HG02885 (cell line): ENCODE measurements around the gene QDPR.
A peak's percentile ranks its signal among the peaks of the same experiment; 100 is the strongest.
"Not testable (repeated sequence)": the region's sequence is repeated elsewhere in the genome, so short reads cannot be mapped to it uniquely, and the experiment has no call there.

Experiments
- ATAC-seq: cut with Tn5 transposase; IDR thresholded peaks from one replicate; pipeline ENCODE4 v1.9.1; 2021; ENCODE audit warnings: mild to moderate bottlenecking; ENCODE audit not compliant: unreplicated experiment, poor library complexity

The QDPR gene

DNA sequence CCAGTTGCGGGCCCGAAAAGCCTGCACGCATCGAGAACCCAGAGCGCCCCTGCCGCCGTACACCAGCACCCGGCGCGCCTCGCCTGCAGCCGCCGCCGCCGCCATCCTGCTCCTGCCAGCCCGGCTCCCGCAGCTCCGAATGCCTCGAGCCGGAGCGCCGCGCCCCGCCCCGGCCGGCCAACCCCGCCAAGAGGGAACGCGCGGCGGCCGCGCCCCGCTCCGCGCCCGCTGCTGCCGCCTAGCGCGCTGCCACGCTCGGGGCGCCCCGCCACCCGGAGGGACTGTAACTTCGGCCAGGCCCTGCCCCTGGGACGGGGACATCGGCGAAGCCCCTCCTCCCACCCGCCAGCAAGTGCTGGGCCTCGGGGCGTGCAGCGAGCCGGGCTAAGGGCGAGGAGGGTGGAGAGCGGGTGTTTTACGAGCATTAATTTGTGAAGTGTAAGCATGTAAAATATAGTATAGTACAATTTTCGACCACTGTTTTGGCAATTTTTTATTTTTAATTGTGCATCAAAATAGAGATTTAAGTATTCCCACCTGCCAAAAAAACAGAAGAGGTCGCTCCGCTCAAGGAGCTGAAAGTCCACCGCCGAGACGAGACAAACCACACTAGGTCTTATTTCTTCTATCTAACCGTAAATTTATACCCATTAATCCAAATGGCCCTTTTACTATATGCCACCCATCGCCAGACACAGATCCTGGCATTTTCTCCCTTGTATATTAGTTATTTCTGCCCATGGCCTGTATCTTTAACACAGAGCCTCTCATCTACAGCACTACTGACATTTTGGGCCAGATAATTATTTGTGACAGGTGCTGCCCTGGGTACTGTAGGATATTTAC is at the start of gene QDPR:
TSS of gene QDPR (minus strand) at position 141 of the 846 bp plus-strand sequence. CDS start at position 105, 36 bp downstream.
- peak; percentile 95 for ATAC-seq

DNA sequence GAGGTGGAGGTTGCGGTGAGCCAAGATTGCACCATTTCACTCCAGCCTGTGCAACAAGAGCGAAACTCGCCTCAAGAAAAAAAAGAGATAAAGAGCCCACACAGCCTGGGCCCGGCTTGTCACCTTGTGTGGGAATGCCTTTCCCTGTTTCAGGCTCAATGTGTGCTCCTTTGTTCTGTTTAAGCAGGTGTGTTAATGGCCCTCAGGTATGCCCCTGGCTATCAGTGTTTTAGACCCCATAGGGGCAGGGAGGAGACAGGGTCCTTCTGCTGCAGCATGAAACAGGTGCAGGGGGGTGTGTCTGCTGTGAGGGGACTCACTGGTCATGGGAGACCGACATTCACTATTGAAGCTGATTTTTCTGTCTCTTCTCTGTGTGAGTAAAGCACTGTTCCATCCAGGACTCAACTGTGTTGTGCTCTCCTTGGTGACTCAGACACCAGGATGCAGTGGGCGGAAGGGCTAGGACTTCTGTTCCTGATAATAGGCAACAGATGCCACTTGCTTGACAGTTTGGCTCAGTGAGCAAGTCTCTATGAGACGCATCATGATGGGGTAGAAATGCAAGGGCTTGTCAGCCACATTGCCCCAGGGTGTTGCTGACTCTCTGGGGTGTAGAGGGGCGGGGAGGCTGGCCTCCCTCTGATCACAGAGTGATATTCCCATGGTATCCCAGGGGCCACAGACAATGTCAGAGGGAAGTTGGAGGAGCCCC is 49.5 kb upstream of the QDPR start:
- no peak for ATAC-seq

DNA sequence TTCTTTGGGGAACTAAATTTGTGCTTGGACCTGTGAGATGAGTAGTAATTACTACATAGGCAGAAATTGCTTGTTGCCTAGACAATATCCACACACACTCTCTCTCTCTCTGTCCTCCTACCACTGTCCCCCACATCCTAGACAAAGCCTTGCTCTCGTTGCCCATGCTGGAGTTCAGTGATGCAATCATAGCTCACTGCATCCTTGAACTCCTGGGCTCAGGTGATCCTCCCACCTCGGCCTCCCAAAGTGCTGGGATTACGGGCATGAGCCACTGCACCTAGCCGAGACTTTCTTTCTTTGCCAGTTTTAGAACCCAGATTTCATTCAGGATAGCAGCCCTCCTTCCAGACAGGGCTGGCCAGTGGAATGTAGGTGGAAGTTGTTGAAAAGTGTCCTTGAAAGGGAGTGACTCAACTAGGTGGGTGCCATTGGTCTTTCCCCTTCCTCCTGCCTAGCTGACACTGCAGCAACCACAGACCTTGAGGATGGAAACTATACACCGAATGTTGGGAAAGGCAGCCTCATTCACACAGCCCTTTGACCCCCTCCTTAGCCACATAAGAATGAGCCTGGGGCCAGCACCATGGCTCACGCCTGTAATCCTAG is 48.3 kb upstream of the QDPR start:
- ATAC-seq: no peak

DNA sequence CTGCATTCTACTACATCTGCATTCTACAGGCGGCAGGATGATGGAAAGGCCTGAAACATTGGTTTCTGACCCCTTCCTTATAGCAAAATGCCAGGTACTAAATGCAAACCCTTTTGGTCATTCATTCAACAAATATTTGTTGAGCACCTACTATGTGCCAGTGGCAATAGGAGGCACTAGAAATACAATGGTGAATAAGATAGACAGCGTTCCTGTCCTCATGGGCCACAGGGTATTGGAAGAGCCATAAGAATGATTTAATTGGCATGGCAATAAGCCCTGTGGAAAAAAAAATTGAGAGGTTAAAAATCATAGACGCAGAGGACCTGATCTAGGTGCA is 47.8 kb upstream of the QDPR start:
- no peak for ATAC-seq

DNA sequence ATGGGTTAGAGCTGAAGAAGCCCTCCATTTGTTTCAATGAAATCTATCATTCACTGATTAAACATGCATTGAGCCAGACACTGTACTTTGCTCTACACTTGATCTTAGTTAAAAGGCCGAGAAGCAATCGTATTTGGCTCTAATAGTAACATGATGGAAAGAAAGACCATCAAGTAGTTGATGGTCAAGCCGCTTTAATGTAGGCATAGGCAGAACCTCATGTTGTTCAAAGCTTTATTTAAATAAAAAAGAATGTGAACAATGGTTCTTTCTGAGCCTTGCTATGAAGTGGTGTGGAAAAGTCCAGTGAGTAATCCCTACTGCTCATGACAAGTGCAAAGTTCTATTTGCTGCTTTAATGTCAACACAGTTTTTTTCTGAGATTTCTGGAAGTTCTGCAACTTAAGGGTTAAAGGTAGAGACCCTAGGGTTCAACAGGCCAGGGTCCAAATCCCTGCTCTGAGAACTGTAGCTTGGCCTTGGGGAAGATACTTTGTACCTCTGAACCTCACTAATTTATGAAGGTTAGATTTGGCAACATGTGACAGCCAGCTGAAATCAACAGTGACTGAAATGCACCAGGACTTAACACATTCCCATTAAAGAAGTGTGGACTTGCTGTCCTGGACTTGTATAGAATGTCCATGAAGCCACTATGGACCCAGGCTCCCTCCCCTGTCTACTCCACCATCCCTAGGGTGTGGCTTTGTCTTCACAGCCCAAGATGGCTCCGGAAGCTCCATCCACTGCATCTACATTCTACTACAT is 47.2 kb upstream of the QDPR start:
- no peak for ATAC-seq

DNA sequence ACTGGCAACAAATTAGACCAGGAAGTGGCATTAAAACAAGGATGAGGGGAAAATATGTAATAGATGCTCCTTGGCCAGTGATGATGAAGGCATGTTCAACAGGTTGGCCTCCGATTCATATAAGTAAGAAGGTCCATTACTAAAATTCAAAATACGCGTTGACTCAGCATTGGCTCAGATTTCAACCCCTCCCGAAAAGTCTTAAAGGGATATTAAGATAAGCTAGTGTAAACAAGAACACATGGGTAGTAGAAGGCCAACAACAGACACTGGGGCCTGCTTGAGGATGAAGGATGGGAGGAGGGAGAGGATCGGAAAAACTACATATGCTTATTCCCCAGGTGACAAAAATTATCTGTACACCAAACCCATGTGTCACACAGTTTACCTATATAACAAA is 46.0 kb upstream of the QDPR start:
- no peak for ATAC-seq

DNA sequence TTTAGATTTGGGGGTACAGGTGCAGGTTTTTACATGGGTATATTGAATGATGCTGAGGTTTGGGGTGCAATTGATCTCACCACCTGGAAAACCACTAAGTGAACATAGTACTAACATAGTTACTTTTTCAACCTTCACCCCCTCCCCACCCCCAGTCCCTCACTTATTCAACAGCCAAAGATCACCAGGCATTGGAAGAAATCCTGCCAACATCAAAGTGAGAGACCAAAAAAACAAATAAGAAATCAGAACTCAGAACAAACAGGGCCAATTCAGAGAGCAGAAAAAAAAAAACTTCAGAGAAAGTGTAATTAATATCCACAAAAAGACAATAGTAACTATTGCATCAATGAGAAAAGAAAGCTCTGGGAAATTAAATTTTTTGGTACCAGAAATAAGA is 44.6 kb upstream of the QDPR start:
- ATAC-seq: no peak

DNA sequence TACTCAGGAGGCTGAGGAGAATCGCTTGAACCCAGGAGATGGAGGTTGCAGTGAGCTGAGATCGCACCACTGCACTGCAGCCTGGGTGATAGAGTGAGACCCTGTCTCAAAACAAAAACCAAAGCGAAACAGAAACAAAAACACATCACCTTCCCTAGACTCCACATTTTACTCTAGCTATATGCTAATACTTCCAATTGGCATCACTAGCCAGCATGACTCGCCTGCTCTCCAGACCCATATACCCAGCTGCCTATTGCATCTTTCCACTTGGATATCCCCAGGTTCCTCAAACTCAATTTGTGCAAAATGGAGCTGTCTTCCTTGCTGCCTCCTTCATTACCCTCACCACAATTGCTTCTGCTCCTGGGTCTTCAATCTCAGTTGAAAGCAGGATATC is 42.7 kb upstream of the QDPR start:
- no peak for ATAC-seq

DNA sequence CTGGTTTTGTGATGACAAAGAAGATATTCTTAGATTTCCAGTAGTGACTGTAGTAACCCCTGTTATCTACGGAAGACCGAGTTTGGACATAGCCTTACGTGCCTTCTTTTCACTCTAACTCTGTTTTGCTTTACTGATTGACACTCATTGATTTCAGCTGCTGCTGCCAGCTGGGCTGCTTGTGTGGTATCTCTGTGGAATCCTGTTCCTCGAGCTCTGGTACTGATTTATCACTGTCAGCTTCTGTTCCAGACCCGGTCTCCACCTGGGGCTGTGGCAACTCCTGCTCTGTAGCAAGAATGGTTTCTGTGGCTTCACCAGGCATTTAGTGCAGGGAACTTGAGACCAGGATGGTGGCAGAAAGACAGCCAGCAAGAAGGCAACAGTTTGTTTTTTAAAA is 40.5 kb upstream of the QDPR start:
- ATAC-seq: no peak

DNA sequence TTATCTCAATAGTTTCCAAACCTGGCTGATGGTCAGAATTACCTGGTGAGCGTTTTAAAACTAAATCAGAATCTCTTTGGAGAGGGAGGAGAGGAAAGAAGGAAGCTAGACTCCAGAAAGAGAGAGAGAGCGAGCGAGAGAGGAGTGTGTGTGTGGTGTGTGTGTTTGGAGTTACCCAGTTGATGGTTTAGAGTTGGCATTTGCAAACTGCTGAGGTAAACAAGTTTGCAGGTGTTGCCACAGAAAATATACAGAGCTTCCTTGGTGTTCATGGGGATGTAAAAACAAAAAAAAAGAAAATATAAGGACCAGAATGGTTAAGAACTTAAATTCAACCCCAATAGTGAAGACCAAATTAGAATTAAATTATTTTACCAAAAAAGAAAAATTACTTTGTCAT is 38.7 kb upstream of the QDPR start:
- ATAC-seq: no peak

DNA sequence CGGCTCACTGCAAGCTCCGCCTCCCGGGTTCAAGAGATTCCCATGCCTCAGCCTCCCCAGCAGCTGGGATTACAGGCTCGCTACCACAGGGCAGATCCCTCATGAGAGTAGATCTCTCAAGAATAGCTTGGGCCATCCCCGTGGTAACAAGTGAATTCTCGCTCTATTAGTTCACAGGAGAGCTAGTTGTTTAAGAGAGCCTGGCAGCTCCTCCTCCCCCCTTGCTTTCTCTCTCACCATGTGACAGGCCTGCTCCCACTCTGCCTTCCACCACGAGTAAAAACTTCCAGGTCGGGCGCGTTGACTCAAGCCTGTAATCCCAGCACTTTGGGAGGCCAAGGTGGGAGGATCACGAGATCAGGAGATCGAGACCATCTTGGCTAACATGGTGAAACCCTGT is 34.8 kb upstream of the QDPR start:
- ATAC-seq: no peak

DNA sequence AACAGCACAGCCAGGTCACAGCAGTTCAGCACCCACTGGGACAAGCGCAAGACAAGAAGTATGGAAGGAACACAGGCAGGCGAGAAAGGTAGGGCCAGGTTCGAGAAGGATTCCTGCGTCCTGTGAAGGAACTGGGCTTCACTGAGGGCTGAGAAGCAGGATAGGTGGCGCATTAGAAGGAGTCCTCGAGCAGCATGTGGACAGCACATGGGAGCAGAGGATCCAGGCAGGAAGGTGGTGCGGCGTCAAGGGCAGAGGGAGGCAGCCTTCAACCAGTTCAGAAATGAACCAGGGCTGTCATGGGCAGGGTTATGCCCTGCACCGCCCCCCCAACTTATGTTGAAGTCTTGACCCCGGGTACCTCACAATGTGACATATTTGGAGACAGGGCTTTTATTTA is 34.3 kb upstream of the QDPR start:
- ATAC-seq: no peak

DNA sequence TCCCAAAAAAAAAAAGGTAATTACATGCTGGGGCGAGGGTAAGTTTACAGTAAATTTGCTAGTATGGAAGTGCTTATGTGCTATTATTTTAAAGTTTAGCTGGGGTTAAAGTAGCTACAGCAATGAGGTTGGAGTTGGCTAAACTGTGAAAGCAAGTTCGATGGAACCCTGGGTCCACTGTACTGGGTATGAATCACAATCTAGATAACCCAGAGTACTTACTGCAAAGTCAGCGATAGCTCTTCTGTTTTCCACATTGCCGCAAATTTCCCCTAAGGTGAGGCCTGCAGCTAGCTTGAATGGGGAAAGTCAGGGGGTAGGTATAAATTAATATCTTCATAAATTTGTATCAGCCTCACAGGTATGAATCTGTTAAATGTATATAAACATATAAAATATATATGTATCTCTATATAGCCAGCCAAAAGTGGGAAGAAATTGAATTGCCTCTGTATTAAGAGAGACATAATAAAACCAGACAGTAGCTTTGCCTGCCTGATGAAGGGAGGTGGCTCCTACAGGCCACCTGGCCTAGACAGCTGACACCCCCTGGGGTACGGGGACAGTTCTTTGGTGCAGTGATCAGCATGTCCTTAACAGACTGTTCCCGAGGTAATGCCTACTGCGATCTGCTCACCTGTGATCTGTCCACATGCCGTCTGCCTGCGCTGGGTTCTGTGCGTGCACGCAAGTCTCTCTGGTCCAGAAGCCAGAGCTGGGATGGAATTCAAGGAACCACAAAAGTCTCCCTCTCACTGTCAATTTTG is 33.7 kb upstream of the QDPR start:
- ATAC-seq: no peak

DNA sequence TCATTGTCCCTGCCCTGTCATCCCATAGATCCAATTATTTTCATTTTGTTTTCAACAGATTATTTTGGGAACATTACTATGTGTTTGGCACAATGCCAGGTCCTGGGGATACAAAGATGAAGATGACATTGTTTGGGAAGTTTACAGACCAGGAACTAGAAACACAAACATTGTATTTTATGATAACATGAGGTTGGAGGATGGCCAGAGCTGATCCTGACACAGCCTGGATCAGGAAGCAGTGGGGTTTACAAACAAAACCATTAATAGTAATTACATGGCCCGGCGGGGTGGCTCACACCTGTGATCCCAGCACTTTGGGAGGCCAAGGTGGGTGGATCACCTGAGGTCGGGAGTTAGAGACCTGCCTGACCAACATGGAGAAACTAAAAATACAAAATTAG is 32.9 kb upstream of the QDPR start:
- no peak for ATAC-seq

DNA sequence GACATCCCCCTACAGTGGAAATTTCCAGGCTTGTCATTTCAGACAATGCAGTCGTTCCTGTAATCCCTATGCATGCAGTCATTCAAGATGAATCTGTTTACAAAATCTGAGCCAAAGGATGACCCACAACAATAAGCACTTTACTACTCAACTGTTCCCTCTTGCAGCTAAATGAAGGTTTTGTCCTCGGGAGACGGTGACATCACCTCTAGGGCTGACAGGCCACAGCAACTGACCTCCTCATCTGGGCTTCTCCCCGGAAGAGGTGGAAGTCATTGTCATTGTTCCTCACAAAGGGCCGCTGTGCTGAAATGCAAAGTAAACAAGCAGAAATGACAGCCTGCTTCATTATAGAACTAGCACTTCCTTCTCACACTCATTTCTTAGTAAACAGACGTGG is 32.3 kb upstream of the QDPR start:
- no peak for ATAC-seq

DNA sequence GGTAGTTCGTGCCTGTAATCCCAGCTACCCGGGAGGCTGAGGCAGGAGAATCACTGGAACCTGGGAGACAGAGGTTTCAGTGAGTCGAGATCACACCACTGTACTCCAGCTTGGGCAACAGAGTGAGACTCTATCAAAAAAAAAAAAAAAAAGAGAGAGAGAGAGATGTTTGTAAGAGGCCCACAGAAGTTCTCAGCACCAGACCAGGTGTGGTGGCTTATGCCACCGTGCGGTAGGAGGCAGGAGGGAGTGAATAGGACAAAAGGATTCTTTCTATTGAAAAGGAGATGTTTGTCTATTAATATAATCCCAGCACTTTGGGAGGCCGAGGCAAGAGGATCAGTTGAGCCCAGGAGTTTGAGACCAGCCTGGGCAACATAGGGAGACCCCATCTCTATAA is 25.2 kb upstream of the QDPR start:
- not testable (repeated sequence) for ATAC-seq

DNA sequence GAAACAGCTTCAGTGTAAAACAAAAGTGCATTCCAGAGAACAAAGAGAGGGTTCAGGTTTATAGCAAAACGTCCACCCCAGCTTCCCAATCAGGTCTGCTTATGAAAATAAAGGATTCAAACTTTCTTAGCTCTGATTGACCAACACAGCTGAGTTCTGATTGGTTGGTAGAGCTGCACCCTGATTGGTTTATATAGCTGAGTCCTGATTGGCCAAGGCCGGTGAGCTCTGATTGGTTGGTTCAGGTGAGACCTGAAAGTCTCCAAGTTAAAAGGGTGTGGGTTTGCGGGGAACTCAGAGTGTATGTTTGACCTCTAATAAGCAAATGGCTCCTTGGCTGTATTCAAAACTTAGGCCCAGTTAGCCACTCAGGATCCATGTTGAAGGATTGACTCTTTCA is 24.0 kb upstream of the QDPR start:
- peak; percentile 61 for ATAC-seq

DNA sequence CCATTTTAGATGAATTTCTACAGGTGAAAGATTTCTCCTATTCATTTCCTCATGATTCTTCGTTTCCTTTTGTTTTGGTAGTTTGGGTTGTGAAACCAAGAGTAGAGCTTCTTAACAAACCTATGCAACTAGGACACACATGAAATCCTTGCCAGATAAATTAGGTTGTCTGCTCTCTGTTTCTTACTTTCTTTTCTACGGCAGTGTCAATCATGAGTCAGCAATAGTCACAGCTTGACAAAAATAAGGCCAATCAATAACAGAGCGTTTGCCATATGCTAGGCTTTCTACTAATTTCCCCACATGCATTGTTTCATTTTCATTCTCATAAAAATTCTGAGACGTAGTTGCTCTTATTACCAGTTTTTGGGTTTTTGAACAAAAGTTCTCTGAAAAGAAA is 23.4 kb upstream of the QDPR start:
- no peak for ATAC-seq

DNA sequence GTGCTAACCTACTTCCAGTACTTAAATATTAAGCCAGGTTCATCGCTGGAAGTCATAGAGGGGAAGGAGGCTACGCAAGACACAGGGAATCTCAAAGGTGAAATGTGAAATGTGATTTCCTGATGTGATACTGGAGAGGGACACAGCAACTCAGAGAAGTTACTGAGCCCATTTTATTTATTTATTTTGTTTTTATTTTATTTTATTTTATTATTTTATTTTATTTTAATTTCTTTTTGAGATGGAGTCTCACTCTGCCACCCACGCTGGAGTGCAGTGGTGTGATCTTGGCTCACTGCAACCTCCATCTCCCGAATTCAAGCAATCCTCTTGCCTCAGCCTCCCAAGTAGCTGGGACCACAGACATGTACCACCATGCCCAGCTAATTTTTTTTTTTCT is 22.8 kb upstream of the QDPR start:
- no peak for ATAC-seq
